SK-N-SH treated with all-trans-retinoic acid at 6 μM for 48 hours (cell line): ENCODE results near the gene CFAP61.

Source experiments
- ATAC-seq: fragments of 200-7000 bp; cut with Tn5 transposase; 3 replicates; pipeline ENCODE4 v1.9.1; 2020; ENCODE audit warnings: mild to moderate bottlenecking, moderate library complexity
- ARNTL ChIP-seq: fragments of 450-650 bp; formaldehyde crosslinking; IDR thresholded peaks from 2 replicates; pipeline ENCODE4 v1.5.0; 2020; ENCODE audit warnings: low read depth, mild to moderate bottlenecking, moderate library complexity, borderline replicate concordance
- BACH2 ChIP-seq: fragments of 250-450 bp; sonication (Bioruptor Pico); IDR thresholded peaks from 2 replicates; pipeline ENCODE4 v1.9.0; 2021; ENCODE audit warnings: mild to moderate bottlenecking, borderline replicate concordance
- CSDC2 ChIP-seq: fragments of 250-450 bp; sonication (Bioruptor Pico); IDR thresholded peaks from 2 replicates; pipeline ENCODE4 v1.5.0; 2020; ENCODE audit warnings: mild to moderate bottlenecking, moderate library complexity
- CSRNP3 ChIP-seq: fragments of 250-450 bp; sonication (Bioruptor Pico); IDR thresholded peaks from 2 replicates; pipeline ENCODE4 v1.5.1; 2021; ENCODE audit warnings: mild to moderate bottlenecking, moderate library complexity
- ESRRG ChIP-seq: fragments of 250-450 bp; sonication (Bioruptor Pico); IDR thresholded peaks from 2 replicates; pipeline ENCODE4 v1.6.1; 2021; ENCODE audit warnings: mild to moderate bottlenecking
- GLIS3 ChIP-seq: fragments of 250-450 bp; sonication (Bioruptor Pico); IDR thresholded peaks from 2 replicates; pipeline ENCODE4 v1.5.0; 2020; ENCODE audit warnings: mild to moderate bottlenecking, moderate library complexity
- ISL1 ChIP-seq: fragments of 250-450 bp; sonication (Bioruptor Pico); IDR thresholded peaks from 2 replicates; pipeline ENCODE4 v2.1.2; 2022; ENCODE audit warnings: mild to moderate bottlenecking, moderate library complexity
- OSR1 ChIP-seq: fragments of 250-450 bp; sonication (Bioruptor Pico); IDR thresholded peaks from 2 replicates; pipeline ENCODE4 v1.8.0; 2022; ENCODE audit warnings: moderate library complexity, mild to moderate bottlenecking, inconsistent platforms
- PATZ1 ChIP-seq: fragments of 250-450 bp; sonication (Bioruptor Pico); IDR thresholded peaks from 2 replicates; pipeline ENCODE4 v1.8.0; 2020; ENCODE audit warnings: mild to moderate bottlenecking, moderate library complexity, borderline replicate concordance
- POU6F1 ChIP-seq: fragments of 250-450 bp; sonication (Bioruptor Pico); IDR thresholded peaks from 2 replicates; pipeline ENCODE4 v1.8.0; 2021; ENCODE audit warnings: low read depth, mild to moderate bottlenecking, moderate library complexity, borderline replicate concordance
- PPARA ChIP-seq: fragments of 250-450 bp; sonication (Bioruptor Pico); IDR thresholded peaks from 2 replicates; pipeline ENCODE4 v1.5.0; 2020; ENCODE audit warnings: mild to moderate bottlenecking, borderline replicate concordance
- RARB ChIP-seq: fragments of 250-450 bp; sonication (Bioruptor Pico); IDR thresholded peaks from 2 replicates; pipeline ENCODE4 v1.8.0; 2021; ENCODE audit warnings: mild to moderate bottlenecking, moderate library complexity
- SNAI2 ChIP-seq: fragments of 250-450 bp; sonication (Bioruptor Pico); IDR thresholded peaks from 2 replicates; pipeline ENCODE4 v1.5.0; 2020; ENCODE audit warnings: mild to moderate bottlenecking, moderate library complexity
- TCF4 ChIP-seq: fragments of 250-450 bp; sonication (Bioruptor Pico); IDR thresholded peaks from 2 replicates; pipeline ENCODE4 v1.8.0; 2021; ENCODE audit warnings: mild to moderate bottlenecking, moderate library complexity, borderline replicate concordance
- TOX ChIP-seq: fragments of 250-450 bp; sonication (Bioruptor Pico); IDR thresholded peaks from 2 replicates; pipeline ENCODE4 v1.8.0; 2021; ENCODE audit warnings: mild to moderate bottlenecking, moderate library complexity, borderline replicate concordance
- TSHZ2 ChIP-seq: fragments of 250-450 bp; sonication (Bioruptor Pico); IDR thresholded peaks from 2 replicates; pipeline ENCODE4 v1.5.0; 2020; ENCODE audit warnings: mild to moderate bottlenecking, moderate library complexity
- ZC3H10 ChIP-seq: fragments of 250-450 bp; sonication (Bioruptor Pico); IDR thresholded peaks from 2 replicates; pipeline ENCODE4 v1.5.1; 2021; ENCODE audit warnings: mild to moderate bottlenecking, moderate library complexity
- ZFP3 ChIP-seq: fragments of 250-450 bp; sonication (Bioruptor Pico); IDR thresholded peaks from 2 replicates; pipeline ENCODE4 v1.5.0; 2020; ENCODE audit warnings: mild to moderate bottlenecking, moderate library complexity
- ZFP30 ChIP-seq: fragments of 450-650 bp; formaldehyde crosslinking; IDR thresholded peaks from 2 replicates; pipeline ENCODE4 v1.5.0; 2022; ENCODE audit warnings: mild to moderate bottlenecking, moderate library complexity
- ZNF565 ChIP-seq: fragments of 450-650 bp; formaldehyde crosslinking; conservative IDR thresholded peaks from 2 replicates; pipeline ENCODE4 v1.5.0; 2020; ENCODE audit warnings: low read depth, mild to moderate bottlenecking, moderate library complexity
- ZNF8 ChIP-seq: fragments of 450-650 bp; formaldehyde crosslinking; IDR thresholded peaks from 2 replicates; pipeline ENCODE4 v1.5.0; 2020; ENCODE audit warnings: mild to moderate bottlenecking, moderate library complexity

The CFAP61 gene

GRCh38 chr20:20202768-20203167 lies 150.4 kb downstream of the CFAP61 start (continued):
- no peak for TF ChIP-seq TSHZ2 (CRISPR knock-in tag)
- no peak for TF ChIP-seq ZFP3
- TF ChIP-seq, all 23 proteins: peak for 0

- ATAC-seq = no peak
- TF ChIP-seq TOX (CRISPR knock-in tag) (no peak), ZNF8 (no peak), BACH2 (no peak)
These were observed 151.5 kb downstream of the CFAP61 start for GRCh38 chr20:20203784-20204183.

- ATAC-seq = no peak
- TF ChIP-seq TCF4 = peak; percentile 37; the same call in 1 of the 2 replicates
- peak; percentile 74 for TF ChIP-seq SNAI2 (CRISPR knock-in tag)
- TF ChIP-seq RARB = no peak
These were observed 151.9 kb downstream of the CFAP61 start for GRCh38 chr20:20204256-20204655.

GRCh38 chr20:20205141-20205861 lies 153.0 kb downstream of the CFAP61 start:
- no peak for TF ChIP-seq GLIS3 (CRISPR knock-in tag)
- TF ChIP-seq POU6F1 (CRISPR knock-in tag) = no peak
- TF ChIP-seq TSHZ2 (CRISPR knock-in tag) = no peak
- TF ChIP-seq OSR1 (CRISPR knock-in tag) = no peak
- no peak for TF ChIP-seq ZC3H10 (CRISPR knock-in tag)
- TF ChIP-seq TOX (CRISPR knock-in tag) = no peak
- TF ChIP-seq BACH2 = no peak
- no peak for TF ChIP-seq RARB
- no peak for TF ChIP-seq ISL1 (CRISPR knock-in tag)
- no peak for TF ChIP-seq SNAI2 (CRISPR knock-in tag)
- TF ChIP-seq ARNTL (CRISPR knock-in tag) = no peak
- TF ChIP-seq CSDC2 (CRISPR knock-in tag) = no peak
- no peak for TF ChIP-seq CSRNP3
- TF ChIP-seq ZNF565 = no peak
- no peak for TF ChIP-seq PATZ1 (CRISPR knock-in tag)
- TF ChIP-seq ZFP3 = no peak
- no peak for TF ChIP-seq PPARA (CRISPR knock-in tag)
- no peak for TF ChIP-seq ZFP30
- no peak for TF ChIP-seq ESRRG
- TF ChIP-seq TCF4 = no peak
- no peak for ATAC-seq
